Colonic mucosa (tissue), 4 donors: Measurements from ENCODE around the gene SEMA3D. TPM values are rescaled to one million over a fixed set of nuclear protein-coding genes. Genes with fewer than 3 reads are reported as not detected.
"Not testable (repeated sequence)": the region's sequence is repeated elsewhere in the genome, so short reads cannot be mapped to it uniquely, and the experiment has no call there.

ENCODE experiments used
- DNase-seq: peaks from one replicate; pipeline ENCODE4 v3.0.0-alpha.2; 2020
- H3K27ac ChIP-seq: fragments of 200-600 bp; one replicate; pipeline ENCODE4 v1.8.0; 2021
- H3K27me3 ChIP-seq: fragments of 200-600 bp; one replicate; pipeline ENCODE4 v1.8.0; 2021
- H3K36me3 ChIP-seq: fragments of 200-600 bp; one replicate; pipeline ENCODE4 v1.8.0; 2021
- H3K4me1 ChIP-seq: fragments of 200-600 bp; one replicate; pipeline ENCODE4 v1.8.0; 2021; ENCODE audit warnings: mild to moderate bottlenecking
- H3K4me3 ChIP-seq: fragments of 200-600 bp; one replicate; pipeline ENCODE4 v1.8.0; 2021
- H3K9ac ChIP-seq, 2 donors: one replicate each; pipeline ENCODE4 v1.7.0; 2013; ENCODE audit warnings: control low read depth in 2 of 2, low read depth in 2 of 2, low read length in 2 of 2
- H3K9me3 ChIP-seq: fragments of 200-600 bp; one replicate; pipeline ENCODE4 v1.8.0; 2021
- CTCF ChIP-seq: fragments of 200-600 bp; IDR thresholded peaks from one replicate; pipeline ENCODE4 v1.8.0; 2022; ENCODE audit warnings: antibody characterized with exemption, mild to moderate bottlenecking
- intact Hi-C: fragments of 100-400 bp; cut with DNase I; formaldehyde crosslinking; loops from one replicate; pipeline ENCODE4 v1.14.1; 2022
- total RNA-seq, 2 donors: library from RNA; stranded (reverse); fragmentation: NEBNext Ultra II Directional in 1 of 2; extraction: Animal tissue kit (Norgen Biotek cat#: 25700) in 1 of 2; gene quantifications; one replicate each; pipeline ENCODE4 v1.2.1, GENCODE V29; 2021
- donor health status: healthy.
- donor health status: DM: no; HTN: no; CAD: no.
- donor health status: DM: no; HTN: no; CAD: no.

Gene SEMA3D
- total RNA-seq, 2 donors from 2014 or later: 0.86 to 2.6 TPM

GRCh38 chr7:84997626-84998025 lies 189.2 kb downstream of the SEMA3D start:
- no peak for DNase-seq
- TF ChIP-seq CTCF: no peak
- Histone ChIP-seq H3K27me3 (no peaks in the 10 kb centered on the region), H3K9ac (no peak overlapping the region), H3K4me1 (no peaks in the 10 kb centered on the region), H3K36me3 (no peaks in the 10 kb centered on the region), H3K27ac (no peak overlapping the region), H3K9me3 (no peaks in the 10 kb centered on the region), H3K4me3 (no peak overlapping the region)
- intact Hi-C loops: no loop called here

GRCh38 chr7:84992954-84993353 lies 193.9 kb downstream of the SEMA3D start:
- H3K4me1 ChIP-seq, H3K9me3 ChIP-seq, H3K4me3 ChIP-seq, H3K27me3 ChIP-seq, H3K27ac ChIP-seq, H3K9ac ChIP-seq, intact Hi-C loops, H3K36me3 ChIP-seq, DNase-seq: not testable (repeated sequence)

GRCh38 chr7:84985073-84985784 lies 201.6 kb downstream of the SEMA3D start:
- Histone ChIP-seq H3K9ac (no peak overlapping the region), H3K27ac (no peak overlapping the region), H3K4me1 (no peaks in the 10 kb centered on the region)

GRCh38 chr7:84982199-84982598 lies 204.7 kb downstream of the SEMA3D start:
- no peak overlapping the region for H3K4me3 ChIP-seq
- no peak overlapping the region for H3K27ac ChIP-seq
- no peak overlapping the region for H3K9ac ChIP-seq
- intact Hi-C loops: no loop called here
- no peak for TF ChIP-seq CTCF
- no peaks in the 10 kb centered on the region for H3K36me3 ChIP-seq
- H3K4me1 ChIP-seq: no peaks in the 10 kb centered on the region
- DNase-seq: no peak
- no peaks in the 10 kb centered on the region for H3K27me3 ChIP-seq
- no peaks in the 10 kb centered on the region for H3K9me3 ChIP-seq

More at GRCh38 chr7:84985073-84985784, 201.6 kb downstream of the SEMA3D start:
- no peaks in the 10 kb centered on the region for H3K27me3 ChIP-seq
- H3K9me3 ChIP-seq: no peaks in the 10 kb centered on the region
- no peak for TF ChIP-seq CTCF
- intact Hi-C loops: no loop called here
- no peaks in the 10 kb centered on the region for H3K36me3 ChIP-seq
- DNase-seq: no peak
- no peak overlapping the region for H3K4me3 ChIP-seq

- TF ChIP-seq CTCF: no peak
- no peaks in the 10 kb centered on the region for H3K9me3 ChIP-seq
These were observed 205.5 kb downstream of the SEMA3D start for GRCh38 chr7:84981055-84981976.

More at GRCh38 chr7:84981055-84981976, 205.5 kb downstream of the SEMA3D start:
- Histone ChIP-seq H3K27ac (no peak overlapping the region), H3K4me3 (no peak overlapping the region), H3K9ac (no peak overlapping the region), H3K27me3 (no peaks in the 10 kb centered on the region), H3K36me3 (no peaks in the 10 kb centered on the region), H3K4me1 (no peaks in the 10 kb centered on the region)
- intact Hi-C loops: no loop called here
- DNase-seq: no peak
